Subcutaneous adipose tissue (tissue), 4 donors: ENCODE data around the gene SLC43A3. TPM values are rescaled to one million over a fixed set of nuclear protein-coding genes. Genes with fewer than 3 reads are reported as not detected.

Source experiments
- CTCF ChIP-seq: fragments of 450-650 bp; IDR thresholded peaks from one replicate; pipeline ENCODE4 v1.5.1; 2016; ENCODE audit warnings: low read depth, mild to moderate bottlenecking, control low read depth, antibody characterized with exemption, moderate library complexity
- total RNA-seq, 4 donors: library from RNA; depleted of rRNA; stranded (reverse); fragments of >200 nt; gene quantifications; one replicate each; pipeline ENCODE4 v1.1.0, GENCODE V29; 2016

Gene SLC43A3
- 100 to 1,000 TPM in 1 of 4 donors, 10 to 100 TPM in 3; 50.1 to 108 (median 80.2) TPM for total RNA-seq

DNA sequence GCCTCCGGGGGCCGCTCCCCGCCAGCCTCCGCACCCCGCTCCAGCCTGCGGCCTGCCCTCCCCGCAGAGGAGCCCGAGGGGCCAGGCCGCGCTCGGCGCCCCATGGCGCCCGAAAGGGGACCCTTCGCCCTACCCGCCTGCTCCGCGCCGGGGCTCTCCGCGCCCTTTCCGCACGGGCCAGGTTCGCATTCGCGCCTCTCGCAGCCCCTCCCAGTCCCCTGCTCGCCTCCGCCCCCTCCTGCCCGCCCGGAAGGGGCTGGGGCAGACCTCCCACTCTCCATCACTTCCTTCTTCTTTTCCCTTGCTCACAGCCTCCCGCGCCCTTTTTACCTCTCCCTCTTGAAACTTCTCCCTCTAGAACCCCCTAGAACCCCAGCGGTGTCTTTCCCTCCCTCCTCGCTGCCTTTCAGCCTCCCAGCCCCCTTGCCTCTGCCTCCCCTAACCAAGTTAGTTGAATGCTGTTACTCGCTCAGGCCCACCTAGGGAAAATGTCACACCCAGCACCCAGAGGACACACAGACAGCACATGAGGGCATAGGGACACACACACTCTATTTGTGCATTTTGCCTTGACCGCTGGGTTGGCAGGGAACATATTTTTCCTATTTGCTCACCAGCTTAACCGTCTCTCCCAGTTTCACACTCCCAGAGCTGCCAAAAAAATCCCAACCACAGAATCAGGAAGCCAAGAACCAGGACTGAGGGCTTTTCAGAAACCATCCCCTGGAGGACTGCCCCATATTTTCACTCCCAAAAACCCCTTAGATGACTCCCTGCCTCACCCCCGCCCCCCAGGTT lies at the start of gene SLC43A3:
SLC43A3 (minus strand) TSS at position 193 of the 798 bp plus-strand sequence. CDS start 949 bp downstream, outside the sequence.
- no peak for TF ChIP-seq CTCF

DNA sequence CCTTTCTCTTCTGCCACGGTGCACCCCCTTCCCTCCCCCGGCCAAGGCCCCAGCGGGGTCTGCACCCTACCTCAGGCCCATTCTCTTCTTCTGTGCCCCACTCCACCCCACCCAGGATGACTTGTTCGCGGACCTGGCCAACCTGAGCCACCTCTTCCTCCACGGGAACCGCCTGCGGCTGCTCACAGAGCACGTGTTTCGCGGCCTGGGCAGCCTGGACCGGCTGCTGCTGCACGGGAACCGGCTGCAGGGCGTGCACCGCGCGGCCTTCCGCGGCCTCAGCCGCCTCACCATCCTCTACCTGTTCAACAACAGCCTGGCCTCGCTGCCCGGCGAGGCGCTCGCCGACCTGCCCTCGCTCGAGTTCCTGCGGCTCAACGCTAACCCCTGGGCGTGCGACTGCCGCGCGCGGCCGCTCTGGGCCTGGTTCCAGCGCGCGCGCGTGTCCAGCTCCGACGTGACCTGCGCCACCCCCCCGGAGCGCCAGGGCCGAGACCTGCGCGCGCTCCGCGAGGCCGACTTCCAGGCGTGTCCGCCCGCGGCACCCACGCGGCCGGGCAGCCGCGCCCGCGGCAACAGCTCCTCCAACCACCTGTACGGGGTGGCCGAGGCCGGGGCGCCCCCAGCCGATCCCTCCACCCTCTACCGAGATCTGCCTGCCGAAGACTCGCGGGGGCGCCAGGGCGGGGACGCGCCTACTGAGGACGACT lies 49.3 kb upstream of the SLC43A3 start:
- TF ChIP-seq CTCF, result no peak

- no peak for TF ChIP-seq CTCF
Measured at GRCh38 chr11:57475671-57476046, 48.7 kb upstream of the SLC43A3 start.

DNA sequence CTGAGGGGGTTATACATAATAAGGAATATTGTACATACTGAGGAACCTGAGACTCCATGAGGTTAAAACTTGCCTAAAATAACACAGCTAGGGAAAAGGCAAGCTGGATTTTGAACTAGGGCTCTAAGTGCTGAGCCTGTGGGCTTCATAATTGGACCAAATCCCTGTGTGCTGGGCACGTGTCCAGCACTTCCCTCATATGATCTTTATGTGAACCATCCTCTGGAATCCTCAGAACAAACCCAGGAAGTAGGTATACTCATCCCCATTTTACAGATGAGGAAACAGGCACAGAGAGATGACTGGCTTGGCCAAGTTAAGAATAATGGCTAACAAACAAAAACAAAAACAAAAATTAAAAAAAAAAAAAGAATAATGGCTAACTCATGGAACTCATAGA lies 48.3 kb upstream of the SLC43A3 start:
- TF ChIP-seq CTCF, result no peak

GRCh38 chr11:57474803-57475115 lies 47.8 kb upstream of the SLC43A3 start:
- no peak for TF ChIP-seq CTCF

DNA sequence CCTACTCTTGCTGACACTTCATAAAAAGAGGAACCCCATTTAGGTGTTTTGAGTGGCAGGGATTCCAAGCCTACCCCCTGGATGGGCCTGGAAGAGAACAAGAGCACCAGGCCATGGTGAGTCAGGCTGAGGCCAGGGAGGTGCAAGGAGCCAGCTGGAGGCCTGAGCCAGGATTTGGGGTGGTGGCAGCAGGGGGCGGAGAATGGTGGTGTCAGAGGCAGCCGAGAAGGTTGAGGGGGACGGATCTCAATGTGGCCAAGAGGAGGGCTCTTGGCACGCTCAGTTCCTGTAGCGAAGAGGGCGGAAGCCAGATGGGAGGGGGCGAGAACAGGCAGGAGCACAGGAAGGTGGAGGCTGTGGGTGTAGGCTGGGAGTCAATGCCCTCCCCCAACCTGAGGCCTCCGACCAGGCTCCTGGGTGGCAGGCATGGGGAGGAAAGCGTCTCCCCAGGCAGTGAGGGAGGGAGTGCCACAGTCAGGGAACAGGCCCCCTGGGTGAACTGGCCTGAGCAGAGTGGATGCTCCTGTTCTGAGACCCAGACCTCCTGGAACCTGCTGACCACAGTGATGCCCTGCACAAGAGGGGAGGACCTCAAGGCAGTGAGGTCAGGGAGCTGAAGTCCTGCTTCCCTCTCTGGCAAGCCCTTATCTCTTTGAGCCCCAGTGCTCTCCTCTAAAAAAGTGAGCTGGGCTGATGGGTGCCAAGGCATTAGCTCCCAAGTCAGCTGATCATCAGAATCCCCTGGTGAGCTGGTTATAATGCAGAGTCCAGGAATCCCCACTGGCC lies 47.3 kb upstream of the SLC43A3 start:
- TF ChIP-seq CTCF, result no peak
